ENCODE data around the gene GPR139.

The GPR139 gene

GRCh38 chr16:20073203-20074098, at the start of gene GPR139:
TSS of gene GPR139 (minus strand) at chr16:20073890. CDS start at chr16:20073616, 274 bp downstream.
- DNase-seq: no peak

- peak; percentile 81 for DNase-seq
Measured at GRCh38 chr16:20122011-20122410, 48.3 kb upstream of the GPR139 start.

GRCh38 chr16:20114356-20114755, 40.7 kb upstream of the GPR139 start:
- DNase-seq: no peak

- DNase-seq: no peak
Measured at GRCh38 chr16:20111143-20111542, 37.5 kb upstream of the GPR139 start.

GRCh38 chr16:20107083-20107482, 33.4 kb upstream of the GPR139 start:
- DNase-seq: no peak

- DNase-seq: no peak
Measured at GRCh38 chr16:20104563-20105183, 31.0 kb upstream of the GPR139 start.

- DNase-seq: no peak
Measured at GRCh38 chr16:20102521-20102920, 28.8 kb upstream of the GPR139 start.

- DNase-seq: no peak
Measured at GRCh38 chr16:20102021-20102420, 28.3 kb upstream of the GPR139 start.

- DNase-seq: no peak
Measured at GRCh38 chr16:20099375-20099774, 25.7 kb upstream of the GPR139 start.

GRCh38 chr16:20094157-20094556, 20.5 kb upstream of the GPR139 start:
- DNase-seq: no peak

GRCh38 chr16:20089246-20089965, 15.7 kb upstream of the GPR139 start:
- no peak for DNase-seq

- no peak for DNase-seq
Measured at GRCh38 chr16:20084624-20085226, 11.0 kb upstream of the GPR139 start.

- no peak for DNase-seq
Measured at GRCh38 chr16:20079106-20079505, 5.4 kb upstream of the GPR139 start.

- DNase-seq: no peak
Measured at GRCh38 chr16:20075243-20075642, 1.6 kb upstream of the GPR139 start.

GRCh38 chr16:20074099-20074991, 655 bp upstream of the GPR139 start:
- DNase-seq: no peak

- DNase-seq: no peak
Measured at GRCh38 chr16:20072874-20073202, 852 bp downstream of the GPR139 start.

- no peak for DNase-seq
Measured at GRCh38 chr16:20072146-20072873, 1.4 kb downstream of the GPR139 start.

- DNase-seq: no peak
Measured at GRCh38 chr16:20064931-20065330, 8.8 kb downstream of the GPR139 start.

GRCh38 chr16:20064520-20064919, 9.2 kb downstream of the GPR139 start:
- DNase-seq: no peak

GRCh38 chr16:20061132-20061531, 12.6 kb downstream of the GPR139 start:
- DNase-seq: no peak

GRCh38 chr16:20056436-20056835, 17.3 kb downstream of the GPR139 start:
- DNase-seq: no peak

- no peak for DNase-seq
Measured at GRCh38 chr16:20053336-20053735, 20.4 kb downstream of the GPR139 start.

Measured in NCI-H2171 treated with DMSO at 0.1 percent for 48 hours (cell line).